ENCODE data around the gene ADGRL1.

GRCh38 chr19:14117668-14118164 is 88.3 kb downstream of the ADGRL1 start, which contains the start of gene PRKACA:
- TF ChIP-seq CTCF (IDR thresholded peaks at IDR 0.05) (no peak), POLR2A (IDR thresholded peaks at IDR 0.05) (peak in 1 of 2 donors; percentile 53)

Data from thyroid gland (tissue), 4 donors.